Measurements from ENCODE around the gene TLL1.

DNA sequence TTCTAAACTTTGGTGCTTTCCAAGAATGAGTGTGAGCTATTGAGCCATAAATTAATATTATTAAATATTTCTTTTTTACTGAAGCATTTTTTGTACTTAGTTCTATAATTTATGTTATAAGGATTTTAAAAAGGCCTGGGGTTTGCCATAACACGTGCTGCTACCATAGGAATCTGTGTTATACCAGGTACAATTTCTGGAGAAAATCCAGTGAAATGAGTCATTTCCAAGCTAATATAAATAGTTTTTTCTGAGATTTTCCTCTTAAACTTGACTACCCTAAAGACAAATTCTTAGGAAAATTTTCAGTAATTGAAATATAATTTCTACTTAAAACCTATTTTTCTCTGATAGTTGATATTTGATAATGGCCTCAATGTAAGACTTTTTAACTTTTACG is 130.8 kb downstream of the TLL1 start:
- TF ChIP-seq, protein P1, sequence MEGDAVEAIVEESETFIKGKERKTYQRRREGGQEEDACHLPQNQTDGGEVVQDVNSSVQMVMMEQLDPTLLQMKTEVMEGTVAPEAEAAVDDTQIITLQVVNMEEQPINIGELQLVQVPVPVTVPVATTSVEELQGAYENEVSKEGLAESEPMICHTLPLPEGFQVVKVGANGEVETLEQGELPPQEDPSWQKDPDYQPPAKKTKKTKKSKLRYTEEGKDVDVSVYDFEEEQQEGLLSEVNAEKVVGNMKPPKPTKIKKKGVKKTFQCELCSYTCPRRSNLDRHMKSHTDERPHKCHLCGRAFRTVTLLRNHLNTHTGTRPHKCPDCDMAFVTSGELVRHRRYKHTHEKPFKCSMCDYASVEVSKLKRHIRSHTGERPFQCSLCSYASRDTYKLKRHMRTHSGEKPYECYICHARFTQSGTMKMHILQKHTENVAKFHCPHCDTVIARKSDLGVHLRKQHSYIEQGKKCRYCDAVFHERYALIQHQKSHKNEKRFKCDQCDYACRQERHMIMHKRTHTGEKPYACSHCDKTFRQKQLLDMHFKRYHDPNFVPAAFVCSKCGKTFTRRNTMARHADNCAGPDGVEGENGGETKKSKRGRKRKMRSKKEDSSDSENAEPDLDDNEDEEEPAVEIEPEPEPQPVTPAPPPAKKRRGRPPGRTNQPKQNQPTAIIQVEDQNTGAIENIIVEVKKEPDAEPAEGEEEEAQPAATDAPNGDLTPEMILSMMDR (IDR thresholded peaks at IDR 0.05) = no peak
- no peak for TF ChIP-seq POLR2AphosphoS5 (IDR thresholded peaks at IDR 0.05; ENCODE audit: insufficient read depth in 1 of 2, low read depth in 1 of 2)
- no peak for TF ChIP-seq POLR2A (IDR thresholded peaks at IDR 0.05)

Measured in vagina (tissue), 2 donors.